Measurements from ENCODE around the gene TENM3. TPM values are rescaled to one million over a fixed set of nuclear protein-coding genes. Genes with fewer than 3 reads are reported as not detected.

TENM3 gene
- total RNA-seq, 2 experiments from 2014 or later = not detected

GRCh38 chr4:182552948-182553347, 309.7 kb downstream of the TENM3 start:
- intact Hi-C loops (cut with DNase I, micrococcal nuclease) = no loop called here
- ChIA-PET POLR2A (no interaction called here), CTCF (no interaction called here)
- DNase-seq (no peak), ATAC-seq (ENCODE audit: poor library complexity) (no peak)
- Mint-ChIP-seq H3K27me3 (peaks cover 20% of the 10 kb centered on the region), H3K36me3 (ENCODE audit: low read depth) (no peaks in the 10 kb centered on the region), H3K4me3 (no peak overlapping the region), H3K4me1 (ENCODE audit: low read depth) (no peaks in the 10 kb centered on the region), H3K27ac (no peak overlapping the region), H3K9me3 (no peaks in the 10 kb centered on the region)
- Histone ChIP-seq H3K4me1 (ENCODE audit: insufficient read depth, low read length) (no peaks in the 10 kb centered on the region), H3K36me3 (ENCODE audit: insufficient read depth, low read length) (no peaks in the 10 kb centered on the region), H3K9me3 (ENCODE audit: control insufficient read depth in 1 of 2, insufficient read depth in 1 of 2, low read length in 2 of 2) (no peaks in the 10 kb centered on the region), H3K4me3 (ENCODE audit: low read length) (no peak overlapping the region), H3K27me3 (ENCODE audit: control insufficient read depth in 1 of 2, insufficient read depth in 2 of 2, low read length in 2 of 2) (peaks cover 3 to 6% of the 10 kb centered on the region in 2 experiments), H3K27ac (ENCODE audit: low read depth in 1 of 2, low read length in 2 of 2) (no peak overlapping the region)
- TF ChIP-seq CTCF (IDR thresholded peaks at IDR 0.05) = no peak

GRCh38 chr4:182553653-182554052, 310.5 kb downstream of the TENM3 start:
- Mint-ChIP-seq H3K36me3 (ENCODE audit: low read depth) (no peaks in the 10 kb centered on the region), H3K9me3 (no peaks in the 10 kb centered on the region), H3K27me3 (peaks cover 24% of the 10 kb centered on the region), H3K27ac (no peak overlapping the region), H3K4me1 (ENCODE audit: low read depth) (no peaks in the 10 kb centered on the region), H3K4me3 (no peak overlapping the region)
- no peak overlapping the region for H3K27ac ChIP-seq (ENCODE audit: low read depth in 1 of 2, low read length in 2 of 2)
- H3K27me3 ChIP-seq (ENCODE audit: control insufficient read depth in 1 of 2, insufficient read depth in 2 of 2, low read length in 2 of 2) = peaks cover 2 to 3% of the 10 kb centered on the region in 2 experiments
- ATAC-seq (ENCODE audit: poor library complexity) (no peak), DNase-seq (no peak)
- TF ChIP-seq CTCF (IDR thresholded peaks at IDR 0.05) = no peak
- H3K4me3 ChIP-seq (ENCODE audit: low read length) = no peak overlapping the region
- intact Hi-C loops (cut with DNase I, micrococcal nuclease) = no loop called here
- ChIA-PET POLR2A (no interaction called here), CTCF (no interaction called here)
- H3K36me3 ChIP-seq (ENCODE audit: insufficient read depth, low read length) = no peaks in the 10 kb centered on the region
- no peaks in the 10 kb centered on the region for H3K4me1 ChIP-seq (ENCODE audit: insufficient read depth, low read length)
- H3K9me3 ChIP-seq (ENCODE audit: control insufficient read depth in 1 of 2, insufficient read depth in 1 of 2, low read length in 2 of 2) = no peaks in the 10 kb centered on the region

GRCh38 chr4:182554736-182555135, 311.5 kb downstream of the TENM3 start:
- intact Hi-C loops (cut with DNase I, micrococcal nuclease) = no loop called here
- H3K9me3 Mint-ChIP-seq = no peaks in the 10 kb centered on the region
- no peak for TF ChIP-seq CTCF (IDR thresholded peaks at IDR 0.05)
- H3K27ac Mint-ChIP-seq = no peak overlapping the region
- Histone ChIP-seq H3K4me1 (ENCODE audit: insufficient read depth, low read length) (no peaks in the 10 kb centered on the region), H3K36me3 (ENCODE audit: insufficient read depth, low read length) (no peaks in the 10 kb centered on the region), H3K9me3 (ENCODE audit: control insufficient read depth in 1 of 2, insufficient read depth in 1 of 2, low read length in 2 of 2) (no peaks in the 10 kb centered on the region), H3K4me3 (ENCODE audit: low read length) (no peak overlapping the region), H3K27me3 (ENCODE audit: control insufficient read depth in 1 of 2, insufficient read depth in 2 of 2, low read length in 2 of 2) (peaks cover under 1 to 2% of the 10 kb centered on the region in 2 experiments), H3K27ac (ENCODE audit: low read depth in 1 of 2, low read length in 2 of 2) (no peak overlapping the region)
- peaks cover 29% of the 10 kb centered on the region for H3K27me3 Mint-ChIP-seq
- H3K4me3 Mint-ChIP-seq = no peak overlapping the region
- H3K36me3 Mint-ChIP-seq (ENCODE audit: low read depth) = no peaks in the 10 kb centered on the region
- no peak for ATAC-seq (ENCODE audit: poor library complexity)
- ChIA-PET POLR2A (no interaction called here), CTCF (no interaction called here)
- H3K4me1 Mint-ChIP-seq (ENCODE audit: low read depth) = no peaks in the 10 kb centered on the region
- no peak for DNase-seq
